Breast epithelium (tissue), 4 donors: ENCODE measurements around the gene SYNDIG1. TPM values are rescaled to one million over a fixed set of nuclear protein-coding genes. Genes with fewer than 3 reads are reported as not detected.

Source experiments
- DNase-seq, 2 donors: peaks; one replicate each; pipeline ENCODE4 v3.0.0-alpha.2; 2019; ENCODE audit warnings: low spot score in 2 of 2
- H3K27ac ChIP-seq, 2 donors: fragments of 200-600 bp; sonication (generic) in 1 of 2; one replicate each; pipeline ENCODE4 v1.5.1; 2016 to 2019; ENCODE audit warnings: mild to moderate bottlenecking in 1 of 2
- H3K27me3 ChIP-seq, 2 donors: fragments of 200-600 bp; sonication (generic) in 1 of 2; one replicate each; pipeline versions ENCODE4 v1.5.1 to v1.6.0; 2017 to 2019; ENCODE audit warnings: control low read depth in 1 of 2, mild to moderate bottlenecking in 1 of 2
- H3K36me3 ChIP-seq: fragments of 200-600 bp; one replicate; pipeline ENCODE4 v1.5.1; 2019
- H3K4me1 ChIP-seq, 2 donors: fragments of 200-600 bp; sonication (generic); one replicate each; pipeline ENCODE4 v1.5.1; 2016 to 2019; ENCODE audit warnings: control low read depth in 1 of 2
- H3K4me3 ChIP-seq, 3 donors: fragments of 200-600 bp; sonication (generic); 1 replicate in 2 of 3; 2 replicates in 1 of 3; pipeline ENCODE4 v1.5.1; 2016 to 2019; ENCODE audit warnings: mild to moderate bottlenecking in 3 of 3, moderate library complexity in 2 of 3
- H3K9me3 ChIP-seq, 2 donors: fragments of 200-600 bp; sonication (generic) in 1 of 2; one replicate each; pipeline ENCODE4 v1.5.1; 2016 to 2019; ENCODE audit warnings: control low read depth in 1 of 2
- CTCF ChIP-seq, 3 donors: fragments of 450-650 bp; IDR thresholded peaks; one replicate each; pipeline ENCODE4 v1.5.1; 2016 to 2017; ENCODE audit warnings: antibody characterized with exemption in 3 of 3, mild to moderate bottlenecking in 3 of 3, moderate library complexity in 3 of 3
- POLR2A ChIP-seq: fragments of 450-650 bp; IDR thresholded peaks from one replicate; pipeline ENCODE4 v1.6.1; 2016; ENCODE audit warnings: antibody characterized with exemption, mild to moderate bottlenecking, moderate library complexity
- POLR2AphosphoS5 ChIP-seq, 3 donors: sonication (generic); formaldehyde crosslinking; IDR thresholded peaks; one replicate each; pipeline ENCODE4 v1.6.1; 2017; ENCODE audit warnings: antibody characterized with exemption in 3 of 3
- intact Hi-C: fragments of 100-400 bp; cut with DNase I; formaldehyde crosslinking; loops from one replicate; pipeline ENCODE4 v1.15.1; 2023; ENCODE audit warnings: low total_unique reads
- total RNA-seq, 3 donors: library from RNA; depleted of rRNA; stranded (reverse); fragments of >200 nt; gene quantifications; one replicate each; pipeline ENCODE4 v1.1.0, GENCODE V29; 2016

Gene SYNDIG1
- total RNA-seq, 3 donors from 2014 or later, result under 0.01 to 0.48 (median 0.15) TPM

GRCh38 chr20:24690408-24690807 lies 221.0 kb downstream of the SYNDIG1 start:
- no peak overlapping the region for H3K27ac ChIP-seq
- H3K4me3 ChIP-seq, result no peak overlapping the region
- H3K36me3 ChIP-seq, result no peaks in the 10 kb centered on the region
- H3K9me3 ChIP-seq, result peaks cover 0 to 6% of the 10 kb centered on the region in 2 donors
- intact Hi-C loops, result loop anchor here (10.0 kb wide), 1 partner anchor 74 kb away; no protein-coding TSS in a partner anchor
- no peaks in the 10 kb centered on the region for H3K4me1 ChIP-seq
- no peak for TF ChIP-seq POLR2A
- no peak for TF ChIP-seq CTCF (IDR thresholded peaks at IDR 0.05)
- no peak for TF ChIP-seq POLR2AphosphoS5 (IDR thresholded peaks at IDR 0.05)
- H3K27me3 ChIP-seq, result peaks cover 0 to 6% of the 10 kb centered on the region in 2 donors
- DNase-seq, result no peak

- H3K27me3 ChIP-seq, result peaks cover 0 to 6% of the 10 kb centered on the region in 2 donors
- DNase-seq, result peak in 1 of 2 donors; percentile 1
- intact Hi-C loops, result loop anchor here (10.0 kb wide), 1 partner anchor 73 kb away; no protein-coding TSS in a partner anchor
- TF ChIP-seq POLR2AphosphoS5 (IDR thresholded peaks at IDR 0.05), result no peak
- no peak for TF ChIP-seq POLR2A
- no peak for TF ChIP-seq CTCF (IDR thresholded peaks at IDR 0.05)
- no peak overlapping the region for H3K27ac ChIP-seq
- H3K9me3 ChIP-seq, result peaks cover 0 to 6% of the 10 kb centered on the region in 2 donors
- no peaks in the 10 kb centered on the region for H3K36me3 ChIP-seq
- no peak overlapping the region for H3K4me3 ChIP-seq
- no peaks in the 10 kb centered on the region for H3K4me1 ChIP-seq
These were observed 222.5 kb downstream of the SYNDIG1 start for GRCh38 chr20:24691901-24692351.

GRCh38 chr20:24692446-24693200 lies 223.2 kb downstream of the SYNDIG1 start:
- H3K27me3 ChIP-seq, result peaks cover 0 to 6% of the 10 kb centered on the region in 2 donors
- TF ChIP-seq POLR2A (no peak), POLR2AphosphoS5 (IDR thresholded peaks at IDR 0.05) (no peak), CTCF (IDR thresholded peaks at IDR 0.05) (no peak)
- H3K27ac ChIP-seq, result no peak overlapping the region
- H3K9me3 ChIP-seq, result peaks cover 0 to 3% of the 10 kb centered on the region in 2 donors
- no peak overlapping the region for H3K4me3 ChIP-seq
- no peaks in the 10 kb centered on the region for H3K4me1 ChIP-seq
- DNase-seq, result peak in 1 of 2 donors; percentile 3
- intact Hi-C loops, result loop anchor here (10.0 kb wide), 1 partner anchor 72 kb away; no protein-coding TSS in a partner anchor
- no peaks in the 10 kb centered on the region for H3K36me3 ChIP-seq

- TF ChIP-seq CTCF (IDR thresholded peaks at IDR 0.05), result no peak
- no peak for TF ChIP-seq POLR2A
- TF ChIP-seq POLR2AphosphoS5 (IDR thresholded peaks at IDR 0.05), result no peak
- intact Hi-C loops, result loop anchor here (10.0 kb wide), 1 partner anchor 71 kb away; no protein-coding TSS in a partner anchor
- no peaks in the 10 kb centered on the region for H3K36me3 ChIP-seq
- no peaks in the 10 kb centered on the region for H3K4me1 ChIP-seq
- H3K27me3 ChIP-seq, result peaks cover 0 to 6% of the 10 kb centered on the region in 2 donors
- no peaks in the 10 kb centered on the region for H3K9me3 ChIP-seq
- no peak overlapping the region for H3K4me3 ChIP-seq
- peak in 1 of 2 donors; percentile 7 for DNase-seq
- no peak overlapping the region for H3K27ac ChIP-seq
These were observed 224.2 kb downstream of the SYNDIG1 start for GRCh38 chr20:24693466-24694156.
